ENCODE measurements around the gene PRTN3.

PRTN3 gene, protein sequence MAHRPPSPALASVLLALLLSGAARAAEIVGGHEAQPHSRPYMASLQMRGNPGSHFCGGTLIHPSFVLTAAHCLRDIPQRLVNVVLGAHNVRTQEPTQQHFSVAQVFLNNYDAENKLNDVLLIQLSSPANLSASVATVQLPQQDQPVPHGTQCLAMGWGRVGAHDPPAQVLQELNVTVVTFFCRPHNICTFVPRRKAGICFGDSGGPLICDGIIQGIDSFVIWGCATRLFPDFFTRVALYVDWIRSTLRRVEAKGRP

DNA sequence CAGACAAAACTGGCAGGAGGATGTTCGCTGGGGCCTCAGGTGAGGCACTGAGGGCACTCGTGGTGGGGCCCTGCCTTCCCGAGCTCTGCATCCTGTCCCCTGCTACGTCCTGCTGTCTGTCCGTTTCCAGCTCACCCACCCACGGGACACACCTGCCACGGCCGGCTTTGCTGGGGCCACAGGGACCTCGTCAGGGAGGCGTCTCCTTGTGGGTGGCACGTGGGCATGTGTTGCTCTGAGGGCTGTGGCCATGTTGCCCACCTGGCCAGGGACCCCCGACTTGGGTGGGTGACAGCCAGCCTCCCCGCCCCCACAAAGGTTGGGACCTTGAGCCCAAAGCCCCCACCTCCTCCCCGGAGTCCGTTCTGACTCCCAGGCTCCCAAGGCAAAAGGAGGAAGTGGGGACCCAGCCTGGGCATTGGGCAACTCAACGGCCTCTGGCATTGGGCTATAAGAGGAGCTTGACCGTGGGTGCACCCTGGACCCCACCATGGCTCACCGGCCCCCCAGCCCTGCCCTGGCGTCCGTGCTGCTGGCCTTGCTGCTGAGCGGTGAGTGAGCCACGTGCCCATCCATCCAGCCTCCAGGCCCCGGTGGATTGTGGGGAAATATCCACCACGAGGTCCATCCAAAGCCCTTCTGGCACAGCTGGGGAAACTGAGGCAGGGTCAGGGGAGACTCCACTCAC, at the start of gene PRTN3:
TSS of gene PRTN3 (plus strand) at position 481 of the 688 bp plus-strand sequence. CDS start at position 491, 10 bp downstream.
- no peak for DNase-seq

DNA sequence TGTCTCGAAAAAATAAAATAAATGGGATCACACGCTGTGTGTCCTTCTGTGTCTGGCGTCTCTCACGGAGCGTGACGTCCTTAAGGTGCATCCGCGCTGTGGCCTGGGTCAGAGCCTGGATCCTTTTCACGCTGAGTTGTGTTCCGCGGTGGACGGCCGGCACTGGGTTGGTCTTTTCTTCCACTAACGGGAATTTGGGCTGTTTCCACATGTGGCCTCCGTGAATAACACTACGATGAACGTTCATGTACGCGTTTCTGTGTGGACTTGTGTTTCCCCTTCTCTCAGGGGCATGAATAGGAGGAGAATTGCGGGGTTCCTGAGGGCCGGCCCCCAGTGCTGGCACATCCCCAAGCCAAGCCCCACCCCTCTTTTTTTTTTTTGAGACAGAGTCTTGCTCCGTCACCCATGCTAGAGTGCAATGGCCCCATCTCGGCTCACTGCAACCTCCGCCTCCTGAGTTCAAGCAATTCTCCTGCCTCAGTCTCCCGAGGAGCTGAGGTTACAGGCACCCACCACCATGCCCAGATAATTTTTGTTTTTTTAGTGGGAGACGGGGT, 49.7 kb upstream of the PRTN3 start:
- DNase-seq, result no peak

DNA sequence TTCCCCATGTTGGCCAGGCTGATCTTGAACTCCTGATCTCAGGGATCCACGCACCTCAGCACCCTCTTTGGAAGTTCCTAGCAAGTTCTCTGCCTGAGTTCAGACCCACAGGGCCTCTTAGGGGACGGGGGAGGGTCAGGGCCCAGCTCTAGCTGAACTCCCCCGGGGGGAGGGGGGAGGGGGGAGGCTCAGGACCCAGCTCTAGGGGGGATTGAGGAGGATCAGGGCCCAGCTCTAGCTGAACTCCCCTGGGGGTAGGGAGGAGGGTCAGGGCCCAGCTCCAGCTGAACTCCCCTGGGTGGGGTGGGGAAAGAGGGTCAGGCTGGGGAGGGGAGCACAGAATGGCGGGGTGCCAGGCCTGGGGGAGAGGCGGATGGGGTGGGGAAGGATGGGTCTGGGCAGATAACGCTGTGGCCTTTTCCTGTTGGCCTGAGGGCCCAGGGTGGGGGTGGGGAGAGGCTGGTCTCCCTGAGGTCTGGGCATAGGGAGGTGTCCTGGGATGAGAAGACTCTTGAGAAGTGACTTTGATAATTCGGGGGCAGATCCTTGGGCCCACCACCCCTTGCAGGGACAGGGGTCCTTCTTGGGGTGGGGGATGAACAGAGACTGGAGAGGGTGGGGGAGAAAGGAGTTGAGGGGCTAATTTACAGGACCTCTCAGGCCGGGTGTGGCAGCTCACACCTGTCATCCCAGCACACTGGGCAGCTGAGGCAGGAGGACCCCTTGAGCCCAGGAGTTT, 49.1 kb upstream of the PRTN3 start:
- no peak for DNase-seq

DNA sequence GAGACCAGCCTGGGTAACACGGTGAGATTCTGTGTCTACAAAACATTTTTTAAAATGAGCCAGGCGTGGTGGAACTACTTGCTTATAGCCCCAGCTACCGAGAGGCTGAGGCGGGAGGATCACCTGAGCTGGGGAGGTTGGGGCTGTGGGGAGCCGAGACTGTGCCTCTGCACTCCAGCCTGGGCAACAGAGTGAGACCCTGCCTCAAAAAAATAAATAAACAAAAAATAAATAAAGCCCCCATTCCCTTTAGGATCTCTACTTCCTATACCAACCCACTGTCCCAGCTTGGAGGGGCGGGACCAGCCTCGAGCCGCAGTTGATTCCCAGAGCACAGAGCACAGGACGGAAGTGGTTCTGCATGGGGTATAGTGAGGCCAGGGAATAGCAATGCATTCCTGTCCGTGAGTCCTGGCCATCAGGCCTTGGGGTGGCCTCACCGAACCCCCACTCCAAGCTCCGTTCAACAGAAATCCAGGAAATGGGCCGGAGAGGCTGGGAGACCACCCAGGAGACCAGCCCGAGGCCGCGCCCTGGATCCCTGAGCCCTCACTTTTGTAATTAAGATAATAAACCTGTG, 48.4 kb upstream of the PRTN3 start:
- DNase-seq, result no peak

DNA sequence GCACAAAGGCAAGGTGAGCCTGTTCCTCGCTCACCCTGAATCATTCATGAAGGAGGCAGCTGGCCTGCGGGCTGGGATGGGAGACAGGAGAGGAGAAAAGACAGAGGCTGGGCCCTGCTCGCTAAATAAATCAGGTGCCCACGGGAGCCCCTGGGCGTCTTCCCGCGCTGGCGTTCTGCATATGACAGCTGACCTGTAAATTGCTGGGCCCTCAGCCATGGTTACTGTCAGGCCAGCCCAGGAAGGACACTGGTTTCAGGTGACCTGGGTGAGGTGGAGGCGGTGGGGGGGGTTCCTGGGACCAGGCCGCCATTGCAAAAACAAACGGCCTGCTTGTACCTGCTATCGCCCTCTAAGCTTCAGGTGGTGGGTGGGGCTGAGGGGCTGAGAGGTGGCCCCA, 47.0 kb upstream of the PRTN3 start:
- DNase-seq, result no peak

DNA sequence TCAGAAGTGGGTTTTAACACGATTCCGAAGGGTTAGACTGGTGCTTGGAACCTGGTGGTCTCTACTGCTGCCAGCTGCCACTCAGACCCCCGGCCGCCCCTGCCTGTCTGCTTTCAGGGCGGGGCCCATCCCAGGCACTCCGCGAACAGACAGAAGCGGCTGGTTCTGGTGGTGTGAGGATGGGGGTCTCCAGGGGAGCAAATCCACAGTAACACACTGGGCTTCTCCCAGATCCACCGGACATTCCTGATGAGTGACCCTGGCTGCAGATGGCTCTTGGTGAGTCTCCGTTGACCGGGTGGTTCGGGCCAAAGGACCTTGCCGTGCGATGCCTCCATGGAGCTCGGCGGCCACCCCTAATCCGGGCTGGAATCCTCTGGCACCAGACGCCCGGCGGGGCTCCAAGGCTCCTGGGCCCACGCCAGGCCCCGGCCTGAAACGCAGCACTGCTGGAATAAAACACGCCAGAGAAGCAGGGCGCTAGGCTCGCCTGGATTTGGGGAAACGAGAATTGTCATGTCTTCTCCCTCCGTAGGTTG, 45.7 kb upstream of the PRTN3 start:
- no peak for DNase-seq

DNA sequence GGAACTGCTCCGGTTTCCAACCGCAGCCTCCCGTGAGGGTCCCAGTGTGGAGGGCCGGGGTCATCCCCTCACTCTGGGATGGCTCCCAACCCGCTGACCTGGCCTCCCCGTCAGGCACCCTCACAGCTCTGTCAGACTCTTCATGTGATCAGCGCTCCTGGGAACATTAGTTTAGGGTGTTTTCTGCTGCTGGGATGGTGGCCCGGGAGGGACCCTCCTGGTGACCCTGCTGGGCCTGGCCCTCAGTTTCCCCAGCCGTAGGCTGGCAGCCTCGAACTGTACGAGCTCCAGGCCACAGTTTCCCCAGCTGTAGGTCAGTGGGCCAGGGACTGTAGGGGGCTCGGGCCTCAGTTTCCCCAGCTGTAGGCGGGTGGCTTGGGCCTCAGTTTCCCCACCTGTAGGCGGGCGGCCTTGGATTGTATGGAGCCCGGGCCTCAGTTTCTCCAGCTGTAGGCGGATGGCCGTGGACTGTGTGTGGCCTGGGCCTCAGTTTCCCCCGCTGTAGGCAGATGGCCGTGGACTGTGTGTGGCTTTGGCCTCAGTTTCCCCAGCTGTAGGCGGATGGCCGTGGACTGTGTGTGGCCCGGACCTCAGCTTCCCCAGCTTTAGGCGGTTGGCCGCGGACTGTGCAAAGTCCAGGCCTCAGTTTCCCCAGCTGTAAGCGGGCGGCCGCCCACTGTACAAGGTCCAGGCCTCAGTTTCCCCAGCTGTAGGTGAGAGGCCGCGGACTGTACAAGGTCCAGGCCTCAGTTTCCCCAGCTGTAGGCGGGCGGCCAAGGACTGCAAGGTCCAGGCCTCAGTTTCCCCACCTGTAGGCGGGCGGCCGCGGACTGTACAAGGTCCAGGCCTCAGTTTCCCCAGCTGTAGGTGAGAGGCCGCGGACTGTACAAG, 44.9 kb upstream of the PRTN3 start:
- no peak for DNase-seq

DNA sequence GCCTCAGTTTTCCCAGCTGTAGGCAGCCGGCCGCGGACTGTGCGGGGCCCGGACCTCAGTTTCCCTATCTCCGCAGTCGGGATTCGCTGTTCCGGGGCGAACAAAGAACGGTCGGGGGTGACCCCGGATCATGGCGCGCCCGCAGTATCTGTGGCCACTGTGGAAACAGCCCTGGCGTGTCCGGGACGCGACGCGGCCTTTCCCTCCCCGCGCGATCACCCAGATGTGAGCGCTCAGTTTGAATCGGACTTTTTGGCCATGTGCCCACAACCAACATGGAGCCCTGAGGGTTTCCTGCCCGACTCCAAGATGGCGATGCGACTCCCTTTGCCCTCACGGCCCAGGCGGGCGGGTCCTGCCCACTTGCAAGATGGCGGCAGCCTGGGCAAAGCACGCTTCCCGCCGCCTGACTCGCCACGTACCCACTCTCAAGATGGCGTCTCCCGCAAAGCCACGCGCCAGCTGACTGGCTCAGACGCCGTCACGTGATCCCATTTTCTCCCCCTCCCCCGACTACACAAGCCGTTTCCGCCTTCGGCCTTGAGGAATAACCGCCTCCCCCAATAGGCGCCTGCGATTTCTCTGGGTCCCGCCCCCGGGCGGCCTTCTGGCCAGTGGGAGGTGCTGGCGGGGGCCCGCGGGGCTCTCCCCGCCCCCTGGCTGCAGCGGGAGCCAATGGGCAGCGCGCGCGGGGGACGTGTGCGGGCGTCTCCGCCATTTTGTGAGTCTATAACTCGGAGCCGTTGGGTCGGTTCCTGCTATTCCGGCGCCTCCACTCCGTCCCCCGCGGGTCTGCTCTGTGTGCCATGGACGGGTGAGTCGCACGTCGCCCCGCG, 43.9 kb upstream of the PRTN3 start, which contains the start of gene PTBP1:
TSS of gene PTBP1 (plus strand) at position 761 of the 836 bp plus-strand sequence. CDS start at position 807, 46 bp downstream.
- peak; percentile 97 to 100 for DNase-seq

DNA sequence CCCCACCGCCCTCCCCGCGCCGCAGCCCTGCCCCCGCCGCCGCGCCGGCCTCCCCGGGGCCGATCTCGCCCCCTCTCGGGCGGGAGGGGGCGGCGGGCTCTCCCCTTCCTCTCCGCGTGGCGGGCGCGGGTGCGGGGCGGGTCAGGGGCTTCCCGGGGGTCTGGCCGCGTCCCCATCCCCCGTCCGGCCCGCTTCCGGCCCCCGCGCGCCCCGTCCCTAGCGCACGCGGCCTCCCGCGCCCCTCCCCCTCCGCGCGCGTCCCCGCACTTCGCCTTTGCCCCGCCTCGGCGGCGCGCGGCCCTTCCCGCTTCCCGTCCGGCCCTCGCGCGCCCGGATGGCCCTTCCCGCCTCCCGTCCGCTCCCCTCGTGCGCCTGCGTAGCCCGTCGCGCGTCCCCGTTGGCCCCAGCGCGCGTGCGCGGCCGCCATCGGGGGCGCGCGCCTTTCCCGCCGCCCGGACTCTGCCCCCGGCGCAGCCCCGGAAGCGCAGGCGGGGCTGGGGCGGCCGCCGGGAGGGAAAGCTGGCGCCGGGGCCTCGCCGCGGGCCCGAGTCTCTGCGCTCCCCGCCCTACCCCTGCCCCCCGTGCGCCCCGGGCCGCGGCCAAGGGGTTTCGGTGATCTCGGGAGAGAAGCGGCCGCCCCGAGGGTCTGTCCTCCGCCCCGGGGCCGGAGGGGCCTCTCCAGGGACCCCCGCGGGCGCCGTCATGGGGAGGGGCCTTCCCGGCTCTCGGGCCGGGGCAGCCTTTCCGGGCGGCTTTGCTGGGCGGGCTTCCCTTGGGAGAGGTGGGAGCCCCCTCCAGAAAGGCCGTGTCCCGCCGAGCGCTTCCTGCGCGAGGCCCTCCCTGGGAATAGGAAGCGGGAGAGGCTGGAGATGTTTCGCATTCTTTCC, 43.0 kb upstream of the PRTN3 start:
- peak; percentile 81 to 88 for DNase-seq

DNA sequence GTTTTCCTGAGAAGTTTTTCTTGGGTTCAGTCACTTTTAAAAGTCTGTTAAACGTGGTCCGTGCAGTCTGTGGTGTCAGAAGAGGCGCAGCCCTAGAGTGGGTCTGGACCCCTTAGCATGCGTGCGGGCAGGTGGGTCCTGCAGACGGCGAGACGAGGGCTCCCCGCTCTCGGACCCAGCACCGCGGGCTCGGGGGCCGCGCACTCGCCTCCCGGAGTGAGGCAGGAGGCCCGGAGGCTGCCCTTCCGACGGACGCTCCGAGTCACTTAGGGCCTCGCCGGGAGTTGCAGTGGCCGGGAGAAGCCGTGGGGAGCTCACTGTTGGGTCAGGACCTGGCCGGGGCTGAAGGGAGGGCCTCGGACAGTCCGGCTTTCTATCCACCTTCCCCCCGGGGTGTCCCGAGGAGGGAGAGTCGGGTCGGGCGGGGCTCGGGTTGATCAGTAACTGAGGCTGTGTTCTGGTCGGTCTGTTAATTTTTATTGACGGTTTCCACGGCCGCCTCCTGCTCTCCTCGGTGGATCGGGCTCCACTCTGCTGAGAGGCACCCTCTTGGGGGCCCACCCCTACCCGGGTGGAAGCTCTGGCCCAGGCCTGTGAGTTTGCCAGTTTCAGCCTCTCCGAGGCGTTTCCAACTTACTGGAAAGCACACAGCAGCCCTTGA, 42.3 kb upstream of the PRTN3 start:
- no peak for DNase-seq

DNA sequence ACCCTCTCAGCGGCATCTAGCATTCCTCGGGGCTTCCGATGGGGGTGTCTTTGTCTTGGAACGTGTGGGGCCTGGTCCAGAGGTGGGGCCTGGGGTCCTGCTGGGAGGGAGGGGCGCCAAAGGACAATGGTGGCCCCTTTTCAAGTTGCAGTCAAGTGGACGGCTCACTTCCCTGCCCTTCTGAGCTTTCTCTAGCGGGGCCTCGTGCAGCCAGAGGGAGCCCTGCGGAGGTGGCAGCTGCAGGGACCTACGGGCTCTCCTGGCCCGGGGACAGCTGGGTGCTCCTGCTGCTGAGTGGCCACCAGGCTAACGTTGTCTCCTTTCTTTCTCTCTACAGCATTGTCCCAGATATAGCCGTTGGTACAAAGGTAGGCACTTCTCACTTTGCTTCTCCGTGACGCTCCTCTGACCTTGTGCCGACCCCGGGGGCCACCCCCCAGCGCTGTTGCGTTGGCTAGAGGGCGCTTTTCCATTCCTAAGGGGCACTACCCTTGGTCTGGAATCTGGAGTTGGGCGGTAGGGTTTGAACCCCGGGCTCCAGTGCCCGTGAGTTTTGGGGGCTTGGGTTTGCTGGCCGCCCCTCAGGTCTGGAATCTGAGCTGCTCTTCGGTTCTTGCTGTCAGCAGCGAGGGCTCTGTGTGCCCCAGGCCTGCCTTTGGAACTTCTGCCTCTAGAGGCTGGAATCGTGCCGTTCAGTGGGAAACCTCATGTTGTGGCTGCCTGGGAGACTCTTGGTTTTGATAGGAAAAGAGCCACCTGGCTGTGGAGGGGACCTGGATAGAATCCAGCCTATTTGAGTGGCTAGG, 41.5 kb upstream of the PRTN3 start:
- no peak for DNase-seq

DNA sequence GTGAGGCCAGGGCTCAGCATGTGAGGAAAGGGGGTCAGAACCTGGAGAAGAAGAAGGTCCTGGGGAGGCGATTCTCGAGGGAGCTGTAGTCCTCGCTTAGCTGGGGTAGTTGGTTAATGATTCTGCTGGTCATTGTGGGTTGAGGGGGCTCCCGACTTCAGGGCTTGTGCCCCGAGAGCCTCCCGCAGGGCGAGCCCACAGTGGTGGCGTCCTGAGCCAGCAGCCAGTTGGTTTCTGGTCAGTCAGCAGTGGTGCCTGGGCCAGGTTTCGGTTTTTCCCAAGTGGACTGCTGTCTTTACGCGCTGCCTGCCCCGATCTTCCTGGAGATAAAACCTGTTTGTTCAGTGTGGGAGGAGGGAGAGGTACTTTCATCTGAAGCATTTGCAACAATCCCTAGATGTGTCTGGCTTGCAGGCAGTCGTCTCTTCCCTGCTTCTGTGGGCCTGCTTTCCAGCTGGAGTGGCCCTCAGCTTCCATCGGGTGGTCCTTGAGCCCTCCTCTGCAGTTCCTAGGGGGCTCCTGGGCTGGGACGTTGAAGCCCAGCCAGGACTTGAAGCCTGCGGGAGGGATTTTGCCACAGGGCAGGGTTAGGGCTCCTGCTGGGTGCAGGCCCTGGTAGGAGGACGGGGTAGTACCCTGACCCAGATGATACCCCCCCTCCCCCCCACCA, 40.3 kb upstream of the PRTN3 start:
- DNase-seq, result no peak

DNA sequence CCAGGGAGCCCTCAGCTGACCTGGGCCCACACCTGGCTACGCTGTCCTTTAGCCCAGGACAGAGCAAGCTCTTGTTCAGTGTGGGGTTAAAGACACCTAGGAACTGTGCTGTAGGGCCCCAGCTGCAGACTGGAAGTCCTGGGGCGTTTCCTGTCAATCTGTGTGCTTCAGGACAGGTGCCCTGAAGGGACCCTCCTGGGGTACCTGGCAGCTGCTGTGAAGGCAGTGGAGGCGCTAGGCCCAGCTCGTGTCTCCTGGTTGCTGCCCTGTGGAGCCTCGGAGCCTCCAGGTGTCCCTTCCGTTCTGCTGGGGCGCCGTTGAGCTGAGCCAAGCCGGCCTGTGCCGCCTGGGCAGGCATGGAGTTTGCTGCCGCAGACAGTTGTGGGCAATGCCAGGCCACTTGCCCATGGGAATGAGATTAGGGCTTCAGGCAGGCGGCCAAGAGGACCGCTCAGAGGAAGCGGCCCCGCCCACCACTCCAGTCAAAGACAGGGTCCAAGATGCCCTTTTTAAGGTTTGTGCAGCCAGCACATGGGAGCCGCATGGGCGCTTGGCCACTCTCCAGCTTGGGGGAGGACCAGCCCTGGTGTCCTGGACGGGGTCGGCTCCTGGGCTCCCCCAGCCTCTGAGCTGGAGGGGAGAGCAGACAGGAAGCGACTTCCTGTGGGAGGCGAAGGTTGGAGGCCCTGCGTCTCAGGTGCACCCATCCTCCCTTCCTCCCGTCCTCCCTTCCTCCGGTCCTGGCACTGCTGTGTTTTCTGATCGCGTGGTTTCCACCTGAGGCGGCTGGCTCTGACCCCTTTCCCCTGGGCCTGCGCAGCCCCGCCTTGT, 39.6 kb upstream of the PRTN3 start:
- no peak for DNase-seq

DNA sequence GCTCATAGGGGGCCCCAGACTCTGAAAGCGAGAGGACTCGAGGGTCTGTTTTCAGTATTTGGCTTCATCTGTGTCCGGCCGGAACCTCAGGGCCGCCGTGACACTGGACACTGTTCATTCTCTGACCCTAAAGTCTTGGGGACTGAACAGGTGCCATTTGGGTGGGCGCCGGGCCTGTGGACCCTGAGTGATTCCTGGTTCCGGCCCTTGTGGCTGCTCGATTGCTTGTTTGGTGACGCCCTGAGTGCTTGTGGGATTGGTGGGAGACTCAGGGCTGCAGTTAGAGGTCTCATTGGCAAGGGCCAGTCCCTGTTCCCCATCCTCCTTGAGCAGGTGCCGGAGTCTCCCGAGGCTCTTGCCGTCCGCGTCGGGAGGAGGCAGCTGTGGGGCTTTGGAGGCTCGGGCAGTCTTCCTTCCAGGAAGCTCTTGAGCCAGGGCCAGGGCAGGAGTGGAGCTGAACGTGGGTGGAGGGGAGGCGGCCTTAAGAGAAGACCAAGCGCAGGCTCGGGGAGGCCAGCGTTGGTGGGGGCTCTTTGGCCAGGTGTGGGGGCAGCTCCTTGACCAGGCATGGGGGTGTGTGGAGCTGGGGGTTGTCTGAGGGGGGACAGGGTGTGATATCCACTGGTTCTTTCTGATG, 38.8 kb upstream of the PRTN3 start:
- DNase-seq, result no peak

DNA sequence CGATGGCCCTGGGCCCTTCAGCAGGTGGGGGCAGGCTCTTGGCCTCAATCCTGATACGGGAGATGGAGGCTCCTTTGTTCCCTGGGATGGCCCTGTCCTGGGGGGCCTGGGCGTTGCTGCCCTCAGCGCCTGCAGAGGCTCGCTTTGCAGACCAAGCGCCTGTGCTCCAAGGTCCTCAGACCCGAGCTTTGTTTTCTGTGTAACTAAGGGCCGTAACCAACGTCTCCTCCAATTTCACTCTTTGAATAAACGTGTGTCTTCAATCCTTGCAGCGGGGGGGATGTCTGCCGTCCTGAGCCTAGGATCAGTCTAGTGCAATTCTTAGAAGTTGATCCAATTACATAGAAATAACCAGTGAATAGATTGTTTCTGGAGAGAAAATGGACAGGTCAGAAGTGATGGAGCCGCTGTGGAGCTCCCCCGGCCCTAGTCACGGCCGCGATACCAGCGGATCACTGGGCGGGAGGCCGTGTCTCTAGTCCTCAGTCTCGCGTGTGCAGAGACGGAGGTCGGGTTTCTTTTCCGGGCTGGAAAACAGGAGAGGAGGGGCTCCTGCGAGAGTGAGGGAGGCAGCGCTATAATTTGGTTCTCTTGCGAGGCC, 38.2 kb upstream of the PRTN3 start:
- no peak for DNase-seq

DNA sequence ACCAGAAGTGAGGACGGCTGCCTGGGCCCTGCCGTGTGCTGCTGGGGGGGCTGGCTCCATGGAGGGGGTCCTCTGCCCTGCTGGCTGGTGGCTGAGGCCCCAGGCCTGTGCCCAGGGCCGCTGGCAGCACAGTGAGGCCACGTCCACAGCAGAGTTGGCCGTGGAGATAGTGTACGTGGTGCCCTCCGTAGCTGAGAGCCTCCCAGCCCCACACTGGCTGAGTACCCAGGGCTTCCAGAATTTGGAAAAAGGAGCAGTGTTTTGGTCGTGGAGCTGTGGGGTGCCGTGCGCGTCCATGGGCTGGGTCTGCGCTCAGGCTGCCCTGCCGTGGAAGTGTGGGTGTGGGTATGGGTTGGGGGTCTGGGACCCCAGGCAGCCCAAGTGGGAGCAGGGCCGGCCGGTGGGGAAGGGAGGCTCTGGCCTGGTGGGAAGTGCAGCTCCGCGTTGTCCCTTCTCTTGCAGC, 37.7 kb upstream of the PRTN3 start:
- no peak for DNase-seq
